NCI-H2171 treated with DMSO at 0.1 percent for 48 hours (cell line): ENCODE data around the gene SOCS4.
"Not testable (repeated sequence)": the region's sequence is repeated elsewhere in the genome, so short reads cannot be mapped to it uniquely, and the experiment has no call there.

Experiments
- DNase-seq: peaks from one replicate; lab custom pipeline; 2025; lab: John Stamatoyannopoulos, UW

The SOCS4 gene, protein sequence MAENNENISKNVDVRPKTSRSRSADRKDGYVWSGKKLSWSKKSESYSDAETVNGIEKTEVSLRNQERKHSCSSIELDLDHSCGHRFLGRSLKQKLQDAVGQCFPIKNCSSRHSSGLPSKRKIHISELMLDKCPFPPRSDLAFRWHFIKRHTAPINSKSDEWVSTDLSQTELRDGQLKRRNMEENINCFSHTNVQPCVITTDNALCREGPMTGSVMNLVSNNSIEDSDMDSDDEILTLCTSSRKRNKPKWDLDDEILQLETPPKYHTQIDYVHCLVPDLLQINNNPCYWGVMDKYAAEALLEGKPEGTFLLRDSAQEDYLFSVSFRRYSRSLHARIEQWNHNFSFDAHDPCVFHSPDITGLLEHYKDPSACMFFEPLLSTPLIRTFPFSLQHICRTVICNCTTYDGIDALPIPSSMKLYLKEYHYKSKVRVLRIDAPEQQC

DNA sequence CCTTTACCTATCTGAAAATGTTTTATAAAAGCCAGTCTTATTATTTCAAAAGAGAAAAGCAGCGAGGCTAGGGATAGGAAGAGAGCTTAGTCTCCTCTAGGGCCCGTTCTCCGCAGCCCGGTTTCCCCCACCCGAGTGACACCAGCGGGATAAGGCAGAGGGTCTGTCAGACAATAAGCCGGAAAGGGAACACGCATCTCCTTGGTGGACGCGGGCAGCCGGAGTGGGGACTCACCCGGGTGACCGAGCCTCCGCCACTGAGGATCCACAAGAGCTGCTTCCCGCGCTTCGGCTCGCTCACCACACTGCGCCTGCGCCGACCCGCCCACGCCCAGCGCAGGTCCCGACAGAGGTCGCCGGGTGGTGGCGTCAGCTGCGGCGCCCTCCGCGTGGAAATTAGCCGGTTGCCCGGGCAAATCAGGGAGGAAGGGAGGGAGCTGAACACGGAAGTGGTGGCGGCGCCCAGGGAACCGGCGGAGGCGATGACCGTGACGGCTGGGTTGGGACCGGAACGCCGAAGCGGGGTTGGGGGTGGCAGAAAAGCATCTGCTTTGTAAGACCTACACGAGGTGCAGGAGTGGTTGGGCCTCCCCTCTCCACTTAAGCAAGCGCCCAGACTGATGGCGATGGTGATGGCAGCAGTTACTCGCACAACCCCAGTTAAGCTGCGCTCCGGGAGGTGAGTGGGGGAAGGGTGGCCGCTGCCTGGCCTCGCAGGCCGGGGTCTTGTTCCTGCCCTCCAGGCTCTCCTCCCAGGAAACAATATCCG lies at the start of gene SOCS4, which contains the start of gene WDHD1:
Gene SOCS4, plus strand, starts transcription at position 444 of the 769 bp plus-strand sequence. CDS start 15,806 bp downstream, outside the sequence.
Gene WDHD1, minus strand, starts transcription at position 307 of the 769 bp plus-strand sequence. CDS start 312 bp downstream, outside the sequence.
- peak; percentile 95 for DNase-seq

DNA sequence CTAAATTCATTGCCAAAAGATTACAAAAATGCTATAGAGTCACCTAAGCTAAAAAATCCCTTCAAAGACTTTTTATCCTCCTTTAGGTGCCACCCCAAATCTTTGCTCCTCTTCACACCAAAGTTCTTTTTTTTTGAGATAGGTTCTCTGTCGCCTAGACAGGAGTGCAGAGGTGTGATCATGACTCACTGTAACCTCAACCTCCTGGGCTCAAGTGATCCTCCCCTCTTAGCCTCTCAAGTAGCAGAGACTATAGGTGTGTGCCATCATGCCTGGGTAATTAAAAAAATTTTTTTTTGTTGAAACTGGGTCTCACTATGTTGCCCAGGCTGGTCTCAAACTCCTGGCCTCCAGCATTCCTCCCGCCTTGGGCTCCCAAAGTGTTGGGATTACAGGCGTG lies 48.0 kb upstream of the SOCS4 start:
- no peak for DNase-seq

DNA sequence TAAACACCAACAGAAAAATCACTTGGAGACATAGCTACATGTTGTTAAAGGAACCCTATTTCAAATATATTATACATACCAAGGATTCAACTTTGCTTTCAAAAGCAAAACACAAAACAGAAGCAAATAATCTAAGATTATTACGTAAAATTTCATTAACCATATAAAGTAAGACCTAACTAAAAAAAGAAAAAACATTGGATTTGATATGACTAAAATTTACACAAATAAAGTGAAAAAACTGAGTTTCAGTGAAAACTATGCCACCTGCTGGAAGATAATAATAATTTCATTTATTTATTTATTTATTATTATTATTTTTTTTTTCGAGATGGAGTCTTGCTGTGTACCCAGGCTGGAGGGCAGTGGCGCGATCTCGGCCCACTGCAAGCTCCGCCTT lies 45.3 kb upstream of the SOCS4 start:
- DNase-seq, result peak; percentile 18

DNA sequence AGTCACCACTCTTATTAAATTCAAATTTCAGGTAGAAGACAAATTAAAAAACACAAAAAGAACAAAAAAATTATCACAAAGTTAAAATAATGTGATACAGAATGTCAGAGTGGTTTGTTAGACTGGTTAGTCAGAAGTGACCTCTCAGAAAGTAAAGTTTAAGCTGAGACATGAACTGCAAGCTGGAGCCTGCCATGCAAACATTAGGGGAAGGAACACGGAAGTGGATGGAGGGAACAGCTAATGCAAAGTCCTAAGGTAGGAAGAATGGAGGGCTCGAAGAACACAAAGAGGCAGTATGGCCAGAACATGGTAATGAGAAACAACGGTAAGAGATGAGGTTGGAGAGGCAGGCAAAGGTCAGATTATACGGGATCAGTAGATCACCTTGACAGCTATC lies 41.9 kb upstream of the SOCS4 start:
- DNase-seq, result no peak

DNA sequence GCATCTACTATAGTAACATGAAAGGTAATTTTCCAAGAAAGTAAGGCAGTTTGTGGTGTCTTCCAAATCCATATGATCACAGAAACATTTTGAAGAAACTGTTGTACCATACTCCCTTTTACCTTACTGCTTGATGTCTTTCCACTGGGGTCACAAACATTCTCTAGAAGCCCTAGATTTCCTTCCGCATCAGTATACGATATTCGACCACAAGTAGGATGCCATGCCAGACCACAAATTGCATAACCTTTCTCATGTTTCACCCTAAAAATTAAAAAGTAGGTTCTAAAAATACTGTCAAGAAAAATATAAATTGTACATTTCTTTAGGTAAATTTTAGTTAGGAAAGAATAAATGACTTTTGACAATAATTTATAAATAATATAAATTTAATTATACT lies 26.7 kb upstream of the SOCS4 start:
- no peak for DNase-seq

DNA sequence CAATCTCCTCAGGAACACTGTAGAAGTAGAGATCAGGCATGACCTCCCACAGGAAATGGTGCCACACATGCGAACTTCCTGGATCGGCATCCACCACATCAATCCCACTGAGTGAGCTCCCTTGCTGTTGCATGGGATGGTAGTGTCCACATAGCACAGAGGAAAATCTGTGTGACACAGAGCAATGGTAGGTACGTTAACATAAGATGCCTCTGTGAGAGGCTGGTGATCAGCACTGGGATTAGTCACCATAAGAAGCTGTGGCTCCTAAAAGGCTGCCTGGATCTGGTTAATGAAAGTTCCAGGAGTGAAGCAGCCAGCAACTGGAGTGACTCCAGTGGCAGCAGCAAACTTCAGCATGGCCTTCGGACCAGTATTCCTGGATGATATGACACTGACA lies 22.0 kb upstream of the SOCS4 start:
- DNase-seq, result no peak

DNA sequence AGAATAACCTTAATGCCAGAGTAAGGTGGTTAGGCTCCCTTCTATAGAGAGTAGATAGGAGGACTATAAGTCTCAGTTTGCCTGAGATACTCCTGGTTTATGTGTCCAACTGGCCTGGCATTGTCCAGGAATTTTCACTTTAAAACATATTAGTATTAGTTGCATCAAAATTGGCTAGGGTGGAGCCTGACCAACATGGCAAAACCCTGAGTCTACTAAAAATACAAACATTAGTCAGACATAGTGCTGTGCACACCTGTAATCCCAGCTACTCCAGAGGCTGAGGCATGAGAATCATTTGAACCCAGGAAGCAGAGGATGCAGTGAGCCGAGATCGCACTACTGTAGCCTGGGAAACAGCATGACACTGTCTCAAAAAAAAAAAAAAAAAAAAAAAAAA lies 12.0 kb upstream of the SOCS4 start:
- no peak for DNase-seq

DNA sequence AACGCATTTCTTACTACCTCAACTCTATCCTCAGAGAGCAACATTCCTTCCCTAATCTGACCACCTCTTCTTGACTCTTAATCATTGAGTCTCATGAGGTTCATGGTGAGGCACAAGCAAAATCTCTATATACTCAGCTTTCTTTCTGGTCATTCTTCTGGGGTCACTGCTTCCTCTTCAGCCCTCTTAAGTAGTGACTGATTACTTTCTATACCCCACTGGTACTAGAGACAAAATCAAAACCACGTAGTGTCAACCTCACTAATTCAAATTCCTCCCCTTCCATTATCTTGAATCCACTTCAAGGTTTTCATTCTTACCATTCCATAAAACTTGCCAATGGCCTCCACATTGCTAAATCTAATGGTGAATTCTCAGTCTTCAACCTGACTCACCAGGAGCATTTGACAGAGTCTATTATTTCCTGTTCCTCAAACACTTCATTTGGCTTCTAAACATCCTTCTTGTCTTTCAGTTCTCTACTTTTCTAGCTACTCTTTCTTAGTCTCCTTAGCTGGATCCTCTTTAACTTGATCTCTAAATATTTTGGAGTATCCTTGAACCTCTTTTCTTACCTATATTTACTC lies 7.0 kb upstream of the SOCS4 start:
- DNase-seq, result no peak

DNA sequence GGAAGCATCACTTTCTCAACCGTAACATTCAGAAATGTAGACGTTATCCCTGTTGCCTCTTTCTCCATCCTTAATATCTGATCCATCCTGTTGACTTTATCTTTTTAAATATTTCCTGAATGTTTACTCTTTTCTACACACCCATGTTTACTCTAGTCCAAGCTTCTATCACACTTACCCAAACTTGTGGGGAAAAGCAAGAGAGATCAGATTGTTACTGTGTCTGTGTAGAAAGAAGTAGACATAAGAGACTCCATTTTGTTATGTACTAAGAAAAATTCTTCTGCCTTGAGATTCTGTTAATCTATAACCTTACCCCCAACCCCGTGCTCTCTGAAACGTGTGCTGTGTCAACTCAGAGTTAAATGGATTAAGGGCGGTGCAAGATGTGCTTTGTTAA lies 2.7 kb upstream of the SOCS4 start:
- not testable (repeated sequence) for DNase-seq

DNA sequence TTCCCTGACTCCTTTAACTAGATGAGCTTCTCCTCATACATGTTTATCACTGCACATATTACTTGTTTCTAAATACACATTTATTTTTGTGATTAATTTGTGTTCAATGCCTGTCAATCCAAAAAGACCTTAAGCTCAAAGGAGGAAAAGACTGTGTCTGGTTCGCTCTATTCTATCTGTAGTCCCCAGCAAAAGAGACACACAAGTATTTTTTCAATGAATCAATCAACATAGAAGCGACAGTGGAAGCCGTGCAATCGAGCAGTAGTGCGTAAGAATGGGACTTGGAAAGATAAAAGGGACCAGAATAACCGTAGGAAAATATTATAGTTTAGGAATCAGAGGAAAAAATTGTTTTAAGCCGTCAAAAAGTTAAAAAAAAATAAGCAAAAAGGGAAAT lies 1.1 kb upstream of the SOCS4 start:
- no peak for DNase-seq

DNA sequence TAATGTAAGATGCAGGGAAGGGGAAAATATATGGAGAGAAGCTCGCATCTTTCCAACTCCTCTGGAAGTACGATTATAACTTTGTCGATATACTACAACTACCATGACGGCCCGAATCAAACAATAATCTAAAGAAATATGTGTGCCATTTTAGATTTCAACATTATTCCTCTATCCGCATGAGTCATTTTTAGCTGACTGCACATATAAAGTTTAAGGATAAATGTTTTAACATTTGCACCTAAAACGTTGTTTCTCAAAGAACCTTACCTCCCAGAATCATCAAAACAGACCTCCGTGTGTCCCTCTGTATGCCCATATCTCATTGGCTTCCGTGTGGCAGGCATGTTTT lies 619 bp upstream of the SOCS4 start:
- DNase-seq, result no peak

DNA sequence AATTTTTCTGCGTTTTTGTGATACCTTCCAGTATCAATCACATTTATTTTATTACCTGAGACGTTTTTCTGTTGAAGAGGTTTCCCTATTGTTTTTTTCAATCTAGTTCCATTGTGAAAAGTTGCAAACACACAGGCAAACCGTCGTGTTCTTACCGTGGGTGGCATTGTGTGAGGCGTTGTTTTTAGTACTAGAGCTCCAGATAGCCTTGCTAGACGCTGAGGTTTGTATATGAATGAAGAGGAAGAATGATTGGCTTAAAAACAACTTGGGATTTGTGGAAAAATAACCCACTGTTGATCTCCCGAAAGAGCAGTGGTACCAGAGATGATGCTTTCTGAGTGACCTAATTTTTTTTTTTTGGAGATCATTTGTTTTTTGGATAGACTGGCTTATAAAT lies 1.0 kb downstream of the SOCS4 start:
- peak; percentile 29 for DNase-seq

DNA sequence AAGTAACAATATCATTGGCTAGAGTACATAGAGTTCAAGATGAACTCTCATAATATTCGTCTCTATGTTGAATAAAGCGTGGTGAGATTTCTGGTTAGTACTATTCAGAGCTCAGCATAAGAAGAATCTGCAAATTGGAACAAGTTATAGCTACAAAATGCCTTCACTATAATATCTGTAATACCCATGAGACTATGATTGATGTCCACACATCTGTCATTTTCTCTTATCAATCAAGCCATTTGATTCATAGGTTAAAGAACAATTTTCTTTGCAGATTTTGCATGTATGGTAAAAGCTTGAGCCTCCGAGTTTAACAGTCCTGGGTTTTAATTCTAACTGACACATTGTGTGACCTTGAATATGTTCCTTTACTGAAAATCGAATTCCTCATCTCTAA lies 1.4 kb downstream of the SOCS4 start:
- no peak for DNase-seq

DNA sequence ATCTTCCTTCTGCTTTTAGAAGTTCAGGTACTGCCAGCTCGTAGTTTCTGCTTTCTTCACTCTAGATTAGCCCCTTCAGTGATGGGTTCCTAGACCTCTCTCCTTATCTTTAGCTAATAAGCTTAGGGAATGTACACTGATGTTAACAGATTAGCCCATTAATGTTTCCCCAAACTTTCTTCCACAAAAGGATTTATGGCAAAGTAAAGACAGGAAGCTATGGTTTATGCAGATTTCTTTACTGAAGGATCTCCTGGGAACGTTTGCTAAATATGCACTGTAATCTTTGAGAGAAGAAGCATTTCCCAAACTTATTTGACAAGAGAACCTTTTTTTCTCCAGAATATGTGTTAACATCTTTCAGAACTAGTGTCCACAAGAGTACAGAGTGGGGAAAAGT lies 4.2 kb downstream of the SOCS4 start:
- no peak for DNase-seq

DNA sequence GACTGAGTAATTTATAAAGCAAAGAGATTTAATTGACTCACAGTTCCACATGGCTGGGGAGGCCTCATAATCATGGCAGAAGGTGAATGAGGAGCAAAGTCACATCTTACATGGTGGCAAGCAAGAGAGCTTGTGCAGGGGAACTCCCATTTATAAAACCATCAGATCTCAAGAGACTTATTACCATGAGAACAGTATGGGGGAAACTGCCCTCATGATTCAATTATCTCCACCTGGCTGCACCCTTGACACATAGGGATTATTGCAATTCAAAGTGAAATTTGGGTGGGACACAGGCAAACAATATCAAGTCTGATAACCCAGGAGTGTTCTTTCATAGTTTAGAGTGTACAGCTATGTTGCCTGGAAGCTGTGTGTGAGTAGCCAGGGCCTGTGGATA lies 11.0 kb downstream of the SOCS4 start:
- not testable (repeated sequence) for DNase-seq

DNA sequence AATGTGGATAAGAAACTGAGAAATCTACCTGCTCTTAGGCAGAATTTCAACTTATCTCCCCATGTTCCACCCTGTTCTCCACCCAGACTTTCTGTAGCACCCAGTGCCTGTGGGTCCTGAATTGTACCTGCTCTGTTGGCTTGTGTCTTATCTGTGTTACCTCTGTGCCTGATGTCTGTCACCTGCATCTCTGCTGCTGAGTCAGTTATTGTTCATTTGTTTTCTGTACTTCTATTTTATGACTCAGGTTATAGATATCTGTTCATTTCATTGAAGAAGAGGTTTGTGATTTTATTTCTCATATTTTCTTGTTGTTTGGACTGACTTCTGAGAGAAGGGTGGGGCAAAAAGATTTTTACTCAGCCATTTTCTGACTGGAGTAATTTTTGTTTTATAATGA lies 11.7 kb downstream of the SOCS4 start:
- DNase-seq, result no peak

DNA sequence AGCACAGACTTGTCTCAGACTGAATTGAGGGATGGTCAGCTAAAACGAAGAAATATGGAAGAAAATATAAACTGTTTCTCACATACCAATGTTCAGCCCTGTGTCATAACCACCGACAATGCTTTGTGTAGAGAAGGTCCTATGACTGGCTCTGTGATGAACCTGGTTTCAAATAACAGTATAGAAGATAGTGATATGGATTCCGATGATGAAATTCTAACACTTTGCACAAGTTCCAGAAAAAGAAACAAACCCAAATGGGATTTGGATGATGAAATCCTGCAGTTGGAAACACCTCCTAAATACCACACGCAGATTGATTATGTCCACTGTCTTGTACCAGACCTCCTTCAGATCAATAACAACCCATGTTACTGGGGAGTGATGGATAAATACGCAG lies 16.5 kb downstream of the SOCS4 start:
- no peak for DNase-seq

DNA sequence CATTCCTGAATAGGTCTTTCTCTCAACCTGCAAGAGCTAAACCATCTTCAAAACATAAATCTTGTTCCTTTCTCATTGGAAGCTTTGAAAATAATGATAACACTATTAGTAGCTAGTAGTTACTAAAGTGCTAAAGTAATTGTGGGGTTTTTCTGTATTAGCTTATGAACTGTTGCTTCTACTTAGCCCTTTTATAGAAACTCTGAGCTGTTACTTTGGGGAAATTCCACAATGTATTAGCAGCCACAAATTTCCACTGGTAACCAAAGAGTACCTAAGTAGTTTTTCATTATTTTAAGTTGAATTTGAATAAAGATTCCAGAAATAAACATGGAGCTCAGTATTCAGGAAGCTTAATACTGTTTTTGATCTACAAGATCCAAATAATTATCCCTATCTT lies 18.1 kb downstream of the SOCS4 start:
- no peak for DNase-seq

DNA sequence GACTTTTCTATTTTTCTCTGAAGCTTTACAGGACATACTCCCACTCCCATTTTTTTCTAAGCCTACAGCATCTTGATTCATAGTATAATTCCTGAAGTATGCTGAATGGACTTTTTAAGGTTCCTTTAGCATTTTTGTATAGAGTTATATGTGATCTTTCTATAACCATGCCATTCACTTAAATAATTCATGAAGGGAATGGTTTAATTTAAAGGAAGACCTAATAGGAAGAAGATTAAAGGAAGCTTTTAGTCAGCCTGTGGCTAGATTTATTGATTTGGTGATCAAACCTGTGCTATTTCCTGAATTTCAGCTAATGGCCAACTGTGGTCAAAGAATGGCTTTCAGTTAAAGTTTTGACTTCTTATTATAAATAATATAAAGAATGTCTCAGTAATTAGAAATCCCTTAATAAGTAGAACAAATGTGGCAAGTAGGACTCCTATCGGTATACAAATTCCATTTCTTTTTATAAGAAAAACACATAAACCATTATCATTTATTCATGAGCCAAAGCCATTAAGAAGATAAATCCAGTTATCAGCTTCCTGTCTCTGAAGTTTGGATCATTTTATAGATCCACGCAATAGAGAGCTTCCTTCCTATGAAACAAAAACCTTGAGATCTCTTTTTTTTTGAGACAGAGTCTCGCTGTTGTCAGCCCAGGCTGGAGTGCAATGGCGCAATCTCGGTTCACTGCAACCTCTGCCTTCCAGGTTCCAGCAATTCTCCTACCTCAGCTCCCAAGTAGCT lies 20.4 kb downstream of the SOCS4 start:
- DNase-seq, result no peak

DNA sequence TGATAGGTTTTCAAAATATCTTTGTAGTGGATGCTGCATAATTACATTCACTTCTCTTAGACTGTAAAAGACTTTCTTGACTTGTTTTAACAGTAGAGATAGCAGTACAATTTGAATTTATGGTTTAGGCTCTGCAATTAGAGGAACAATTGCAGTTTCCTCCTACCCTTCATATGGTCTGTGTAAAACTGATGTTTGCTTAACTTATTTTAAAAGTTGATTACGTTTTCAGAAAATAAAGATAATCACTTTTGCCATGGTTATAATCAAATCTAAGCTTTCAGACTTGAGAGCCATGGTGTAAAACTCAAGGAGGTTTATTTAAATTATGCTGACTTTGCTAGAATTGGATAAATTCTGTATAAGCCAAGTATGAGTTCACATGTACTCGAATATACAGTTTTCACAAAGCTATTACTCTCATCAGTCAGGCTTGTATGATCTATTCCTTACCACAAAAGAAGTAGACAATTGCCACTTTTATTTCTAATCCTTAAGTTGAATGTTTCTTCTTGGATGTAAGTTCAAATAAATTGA lies 21.9 kb downstream of the SOCS4 start:
- no peak for DNase-seq

DNA sequence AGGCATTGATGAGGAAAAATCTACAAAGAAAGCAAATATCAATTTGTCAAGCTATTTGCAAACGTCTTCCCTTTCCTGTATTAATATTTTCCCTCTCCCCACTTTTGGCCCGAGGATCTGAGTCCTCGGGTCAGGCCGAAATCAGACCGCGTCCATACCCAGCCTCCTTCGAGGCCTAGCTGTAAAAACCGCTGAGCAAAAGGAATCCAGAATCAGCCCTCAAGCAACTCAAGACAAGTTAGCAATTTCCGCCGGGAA lies 24.1 kb downstream of the SOCS4 start:
- no peak for DNase-seq
